GM10266 (cell line): ENCODE results near the gene GNB2.

Source experiments
- DNase-seq: peaks from one replicate; pipeline ENCODE4 v3.0.0; 2012; ENCODE audit errors: extremely low spot score
- CTCF ChIP-seq: IDR thresholded peaks from 2 replicates; pipeline ENCODE4 v1.5.1; 2012; ENCODE audit warnings: mild to moderate bottlenecking, low read depth; ENCODE audit not compliant: control insufficient read depth, insufficient read depth; ENCODE audit errors: missing control alignments

Gene GNB2

DNA sequence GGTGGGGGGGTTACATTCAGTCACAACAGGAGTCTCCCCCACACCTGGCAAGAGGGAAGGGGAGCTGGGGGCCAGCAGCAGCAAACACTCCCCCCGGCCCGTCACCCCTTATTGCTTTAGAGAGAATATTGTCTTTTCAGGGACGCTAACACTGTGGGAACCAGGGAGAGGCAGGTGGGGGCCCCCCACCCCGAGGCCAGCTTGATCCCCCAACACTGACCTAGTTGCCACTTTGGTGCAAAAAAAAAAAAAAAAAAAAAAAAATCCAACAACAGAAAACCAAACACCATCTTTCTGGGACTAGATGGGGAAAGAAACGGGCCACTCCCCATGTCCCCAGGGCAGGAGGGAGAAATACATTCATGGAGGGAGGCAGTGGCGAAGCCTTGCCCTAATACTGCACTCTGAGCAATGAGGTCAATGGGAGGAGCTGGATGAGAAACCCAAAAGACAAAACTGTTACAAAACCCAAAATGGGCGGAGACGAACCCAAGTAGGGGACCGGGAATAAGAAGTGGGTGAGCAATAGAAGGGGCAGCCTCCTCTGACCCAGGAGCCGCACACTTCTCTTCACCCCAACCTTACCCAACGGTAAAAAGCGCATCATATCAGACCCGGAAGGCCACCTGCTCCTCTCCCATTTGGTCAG is 6.5 kb downstream of the GNB2 start:
- no peak for TF ChIP-seq CTCF
- peak; percentile 20 for DNase-seq

DNA sequence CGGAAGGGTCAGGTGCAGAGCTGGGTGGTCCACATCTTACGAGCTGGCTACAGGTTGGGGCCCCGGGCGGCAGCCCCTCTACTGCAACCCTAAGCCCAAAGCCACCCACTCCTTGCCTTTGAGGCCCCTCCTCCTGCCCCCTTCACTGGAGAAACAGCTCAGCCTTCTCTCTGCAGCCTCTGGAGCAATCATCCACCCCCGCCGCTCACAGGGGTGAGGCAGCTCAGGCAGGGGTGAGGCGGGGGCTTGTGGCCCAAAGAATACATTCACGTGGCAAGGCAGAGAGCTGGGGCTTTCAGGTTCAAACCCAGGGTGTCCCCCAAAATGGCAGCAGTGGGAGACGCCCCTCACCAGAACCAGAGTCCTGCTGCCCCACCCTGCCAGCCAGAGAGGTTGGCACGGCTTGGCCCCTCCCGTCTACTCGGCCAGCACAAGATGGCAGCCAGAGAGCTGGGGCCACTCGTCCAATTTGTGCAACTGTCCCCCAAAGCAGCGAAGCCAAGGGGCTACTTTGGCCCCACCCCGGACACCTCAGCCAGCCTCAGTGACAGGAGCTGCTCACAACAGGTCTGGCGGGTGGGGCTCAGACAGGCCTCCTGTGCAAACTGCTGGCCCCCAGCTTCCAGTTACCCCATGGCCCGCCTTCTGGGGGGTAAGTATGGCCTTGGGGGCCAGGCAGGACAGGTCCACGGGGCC is 7.2 kb downstream of the GNB2 start:
- TF ChIP-seq CTCF, result no peak
- DNase-seq, result peak; percentile 21

DNA sequence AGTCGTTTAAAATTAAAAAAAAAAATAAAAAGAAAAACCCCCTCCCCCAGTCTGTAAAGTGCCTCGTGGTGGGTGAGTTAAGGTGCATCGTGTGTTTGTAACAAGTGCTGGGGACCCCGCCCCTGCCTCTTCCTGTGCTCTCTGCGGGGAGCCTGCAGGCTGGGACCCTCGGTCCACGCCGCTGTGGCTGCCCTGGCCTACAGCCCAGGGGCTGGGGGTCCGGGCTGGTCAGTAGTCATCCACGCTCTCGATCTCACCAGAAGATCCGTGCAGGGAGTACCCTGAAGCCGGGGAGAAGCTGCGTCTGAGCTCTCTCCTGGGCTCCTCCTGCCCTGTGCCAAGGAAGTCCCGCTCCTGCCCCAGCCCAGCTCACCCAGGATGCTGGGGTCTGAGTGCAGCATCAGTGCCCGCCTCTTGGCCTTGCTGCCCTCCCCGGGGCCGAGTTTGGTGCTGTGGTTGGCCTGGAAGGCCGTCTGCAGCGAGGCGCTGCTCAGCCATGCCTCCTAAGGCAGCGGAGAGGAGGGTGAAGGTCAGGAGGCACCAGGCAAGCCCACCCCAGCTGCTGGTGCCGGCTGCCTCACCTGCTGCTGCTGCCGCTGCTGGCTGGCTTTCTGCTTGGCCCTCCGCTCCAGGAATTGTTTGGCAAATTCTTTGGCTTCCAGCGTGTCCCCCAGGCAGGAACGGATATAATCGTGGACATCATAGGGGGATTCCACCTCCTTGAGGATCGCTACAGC is 8.1 kb downstream of the GNB2 start:
- TF ChIP-seq CTCF, result no peak
- peak; percentile 23 for DNase-seq

- DNase-seq, result no peak
- no peak for TF ChIP-seq CTCF
Observed at GRCh38 chr7:100682228-100682741, 8.7 kb downstream of the GNB2 start.

- no peak for TF ChIP-seq CTCF
- peak; percentile 29 for DNase-seq
Observed at GRCh38 chr7:100682991-100683658, 9.6 kb downstream of the GNB2 start.

DNA sequence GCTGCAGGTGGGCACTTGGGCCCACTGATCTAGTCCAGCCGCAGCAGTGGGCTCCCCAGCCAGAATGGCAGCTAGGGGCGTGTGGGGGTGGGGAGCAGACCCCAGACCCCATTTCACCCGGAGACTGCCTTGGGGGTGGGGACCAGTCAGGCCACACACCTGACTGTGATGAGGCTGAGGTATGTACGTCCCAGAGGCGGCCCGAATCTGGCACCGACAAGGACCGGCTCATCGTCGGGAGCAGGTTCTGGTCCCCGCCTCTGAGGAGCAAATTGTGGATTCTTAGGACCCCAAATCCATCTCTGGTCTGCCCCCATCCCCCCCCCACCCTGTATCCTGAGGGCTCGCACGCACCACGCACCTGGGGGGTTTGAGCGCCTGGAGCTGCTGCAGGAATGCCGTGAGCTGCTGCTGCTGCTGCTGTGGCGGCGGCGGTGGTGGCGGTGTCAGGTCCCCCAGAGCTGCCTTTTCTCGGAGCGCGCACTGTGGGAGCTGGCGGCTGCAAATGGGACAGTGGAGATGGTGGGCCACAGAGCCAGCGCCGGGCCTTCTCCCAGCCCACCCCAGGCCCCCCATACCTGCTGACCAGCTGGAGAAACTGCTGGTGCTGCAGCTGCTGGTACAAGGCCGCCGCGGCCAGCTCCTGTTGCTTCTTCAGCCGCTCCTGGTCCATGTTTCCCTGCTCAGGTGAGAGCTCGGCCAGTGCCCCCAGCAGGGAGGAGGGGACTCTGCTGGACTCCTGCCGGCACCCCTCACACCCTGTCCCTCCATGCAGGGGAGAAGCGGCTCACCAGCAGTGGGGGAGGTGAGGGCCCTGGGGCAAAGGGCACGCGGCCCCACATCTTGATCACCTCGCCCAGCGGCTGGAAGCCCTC is 10.4 kb downstream of the GNB2 start:
- peak; percentile 28 for DNase-seq
- no peak for TF ChIP-seq CTCF
